ENCODE data around the gene TMEM72.

GRCh38 chr10:44879531-44879899 lies 31.6 kb upstream of the TMEM72 start:
- TF ChIP-seq, protein P1, sequence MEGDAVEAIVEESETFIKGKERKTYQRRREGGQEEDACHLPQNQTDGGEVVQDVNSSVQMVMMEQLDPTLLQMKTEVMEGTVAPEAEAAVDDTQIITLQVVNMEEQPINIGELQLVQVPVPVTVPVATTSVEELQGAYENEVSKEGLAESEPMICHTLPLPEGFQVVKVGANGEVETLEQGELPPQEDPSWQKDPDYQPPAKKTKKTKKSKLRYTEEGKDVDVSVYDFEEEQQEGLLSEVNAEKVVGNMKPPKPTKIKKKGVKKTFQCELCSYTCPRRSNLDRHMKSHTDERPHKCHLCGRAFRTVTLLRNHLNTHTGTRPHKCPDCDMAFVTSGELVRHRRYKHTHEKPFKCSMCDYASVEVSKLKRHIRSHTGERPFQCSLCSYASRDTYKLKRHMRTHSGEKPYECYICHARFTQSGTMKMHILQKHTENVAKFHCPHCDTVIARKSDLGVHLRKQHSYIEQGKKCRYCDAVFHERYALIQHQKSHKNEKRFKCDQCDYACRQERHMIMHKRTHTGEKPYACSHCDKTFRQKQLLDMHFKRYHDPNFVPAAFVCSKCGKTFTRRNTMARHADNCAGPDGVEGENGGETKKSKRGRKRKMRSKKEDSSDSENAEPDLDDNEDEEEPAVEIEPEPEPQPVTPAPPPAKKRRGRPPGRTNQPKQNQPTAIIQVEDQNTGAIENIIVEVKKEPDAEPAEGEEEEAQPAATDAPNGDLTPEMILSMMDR (IDR thresholded peaks at IDR 0.05; ENCODE audit: borderline replicate concordance, extremely low read depth, low read length, poor library complexity, severe bottlenecking), result no peak
- TF ChIP-seq EZH2 (IDR thresholded peaks at IDR 0.05; ENCODE audit: borderline replicate concordance, low read depth, low read length, severe bottlenecking), result no peak

Measured in DND-41 (cell line).